Stimulated activated CD8-positive, alpha-beta memory T cell treated with anti-CD3 and anti-CD28 coated beads, Interleukin-4, amount 100 ng/mL, for 4 hours (primary cell): Measurements from ENCODE around the gene SOBP.
"Not testable (repeated sequence)": the region's sequence is repeated elsewhere in the genome, so short reads cannot be mapped to it uniquely, and the experiment has no call there.

Source experiments
- DNase-seq, 2 donors: peaks; one replicate each; pipeline ENCODE4 v3.0.0-alpha.2; 2020; ENCODE audit warnings: low read depth in 2 of 2, low spot score in 1 of 2

Gene SOBP

GRCh38 chr6:107519224-107519623 is 29.3 kb downstream of the SOBP start:
- DNase-seq: not testable (repeated sequence)

- DNase-seq: not testable (repeated sequence)
These were observed 30.8 kb downstream of the SOBP start for GRCh38 chr6:107520706-107521105.

DNA sequence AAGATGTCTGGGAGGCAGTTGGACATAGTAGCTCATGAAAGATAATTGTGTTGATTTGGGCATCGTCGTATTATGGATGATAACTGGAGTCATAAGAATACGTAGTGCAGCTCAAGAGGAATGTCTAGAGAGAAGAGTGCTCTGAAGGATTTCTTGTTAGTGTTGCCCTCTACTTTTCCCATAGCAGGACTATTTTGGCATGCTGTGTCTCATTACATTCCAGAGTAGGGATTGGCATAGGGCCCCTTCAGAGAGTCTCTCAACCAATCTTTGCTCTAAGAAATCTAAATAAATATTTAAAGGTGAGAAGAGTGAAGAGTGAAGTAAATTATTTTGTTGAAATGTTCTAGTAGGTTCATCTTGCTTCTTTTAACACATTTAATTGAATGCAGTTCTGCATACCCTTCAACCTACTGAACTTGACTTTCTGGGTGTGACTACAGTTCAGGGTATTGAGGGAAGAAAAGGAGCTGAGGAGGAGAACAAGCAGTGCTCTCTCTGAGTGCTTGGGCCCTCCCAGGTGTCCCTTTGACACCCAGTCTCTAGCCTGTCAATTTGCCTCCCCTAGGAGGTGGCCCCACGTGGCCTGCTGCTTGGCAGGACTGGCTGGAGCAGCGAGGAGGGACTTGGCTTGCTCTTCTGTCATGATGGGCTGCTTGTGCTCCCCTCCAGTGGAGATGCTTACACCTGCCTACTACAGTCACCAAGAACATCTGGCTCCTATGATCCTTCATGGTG is 33.3 kb downstream of the SOBP start:
- no peak for DNase-seq

DNA sequence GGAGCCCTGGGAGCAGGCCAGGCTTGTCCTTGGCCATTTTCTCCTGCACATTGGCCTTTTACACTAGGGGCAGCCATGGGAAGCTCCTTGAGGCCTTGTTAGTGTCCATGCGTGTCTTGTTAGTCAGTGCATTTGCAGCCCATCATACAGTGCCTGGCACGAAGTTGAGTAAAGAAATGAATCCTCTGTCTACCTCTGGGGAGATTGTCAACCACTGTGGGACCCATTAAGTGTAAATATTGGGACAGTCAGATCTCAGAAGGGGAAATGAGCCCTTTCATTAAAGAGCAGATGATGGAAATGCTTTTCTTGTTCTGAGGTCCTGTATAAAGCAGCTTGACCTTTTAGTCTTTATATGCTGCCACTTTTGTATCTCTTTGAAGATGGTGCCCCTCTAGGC is 33.9 kb downstream of the SOBP start:
- DNase-seq: no peak

DNA sequence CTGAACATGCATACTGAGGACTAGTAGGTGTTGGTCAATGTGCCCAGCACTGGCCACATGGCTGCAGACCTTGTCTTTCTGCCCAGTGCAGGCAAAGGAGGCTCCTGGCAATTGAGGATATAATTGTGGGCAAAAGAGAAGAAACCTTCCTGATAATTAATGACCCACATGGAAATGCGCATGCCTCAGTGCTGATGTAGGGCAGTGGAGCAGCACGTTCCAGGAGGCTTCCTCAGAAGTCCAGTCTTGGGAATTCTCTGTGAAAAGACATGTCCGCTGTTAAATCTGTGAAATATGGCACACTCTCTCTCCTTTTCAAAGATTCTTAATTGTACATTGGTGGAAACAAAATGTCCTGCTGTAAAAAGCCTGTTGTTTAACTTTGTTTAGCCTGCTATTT is 34.7 kb downstream of the SOBP start:
- DNase-seq: no peak

DNA sequence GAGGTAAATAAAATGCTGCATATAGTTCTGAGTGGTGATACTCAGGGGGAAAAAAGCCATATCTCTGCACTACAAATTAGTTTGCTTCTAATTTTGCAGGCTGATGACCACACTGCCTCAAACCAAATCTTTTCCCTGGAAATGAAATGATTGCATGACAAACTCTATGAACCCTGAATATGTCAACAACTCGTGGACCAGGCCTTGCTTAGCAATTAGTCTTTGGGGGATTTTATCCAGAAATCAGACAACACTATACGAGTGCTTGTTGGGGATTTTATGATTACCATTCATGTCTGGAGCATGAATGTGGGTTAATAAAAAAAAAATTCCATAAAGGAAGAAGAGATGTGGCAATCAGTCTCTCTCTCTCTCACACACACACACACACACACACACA is 42.0 kb downstream of the SOBP start:
- no peak for DNase-seq

DNA sequence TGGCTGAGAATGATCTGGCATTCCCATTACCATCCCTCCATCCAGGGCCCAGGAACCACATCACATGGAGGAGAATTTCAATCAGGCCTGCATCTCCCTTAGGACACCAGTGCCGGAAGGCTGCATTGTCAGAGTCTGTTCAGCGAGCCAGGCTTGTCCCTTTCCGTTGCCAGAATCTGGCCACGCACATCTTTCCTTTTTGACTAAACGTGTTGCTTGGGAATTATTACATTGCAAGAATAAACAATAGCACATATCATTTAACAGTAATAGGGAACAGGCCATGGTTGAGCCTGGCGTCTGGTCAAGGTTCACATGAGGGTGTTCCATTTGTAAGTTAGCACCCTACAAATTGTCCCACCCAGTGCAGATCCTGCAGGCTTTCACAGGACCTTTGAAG is 42.8 kb downstream of the SOBP start:
- DNase-seq: no peak

- DNase-seq: no peak
These were observed 43.6 kb downstream of the SOBP start for GRCh38 chr6:107533415-107534059.

DNA sequence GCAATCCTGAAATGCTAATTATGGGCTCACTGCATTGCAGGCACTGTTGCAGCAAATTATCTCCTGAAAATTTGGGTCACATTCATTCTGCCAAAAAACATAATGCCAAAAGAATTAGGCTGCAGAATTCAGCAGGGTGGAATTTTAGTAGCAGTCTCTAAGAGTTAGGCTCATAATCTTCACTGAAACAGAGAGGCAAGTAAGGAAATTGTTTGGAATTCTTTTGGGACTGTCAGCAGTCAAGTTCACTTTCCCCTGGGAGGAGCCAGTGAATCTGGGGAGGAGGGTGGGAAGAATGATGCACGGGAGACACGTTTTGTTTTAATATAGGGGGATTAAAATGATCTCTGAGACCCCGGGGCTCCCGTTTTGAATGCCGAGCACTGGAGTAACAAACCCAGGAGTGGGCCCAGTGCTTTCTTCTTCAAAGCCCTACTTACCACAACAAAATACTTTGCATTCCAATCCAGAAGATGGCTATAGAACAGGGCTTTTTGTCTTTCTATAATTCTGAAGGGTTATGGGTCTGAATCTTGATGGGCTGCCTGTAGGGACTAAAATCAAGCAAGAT is 44.7 kb downstream of the SOBP start:
- DNase-seq: no peak

DNA sequence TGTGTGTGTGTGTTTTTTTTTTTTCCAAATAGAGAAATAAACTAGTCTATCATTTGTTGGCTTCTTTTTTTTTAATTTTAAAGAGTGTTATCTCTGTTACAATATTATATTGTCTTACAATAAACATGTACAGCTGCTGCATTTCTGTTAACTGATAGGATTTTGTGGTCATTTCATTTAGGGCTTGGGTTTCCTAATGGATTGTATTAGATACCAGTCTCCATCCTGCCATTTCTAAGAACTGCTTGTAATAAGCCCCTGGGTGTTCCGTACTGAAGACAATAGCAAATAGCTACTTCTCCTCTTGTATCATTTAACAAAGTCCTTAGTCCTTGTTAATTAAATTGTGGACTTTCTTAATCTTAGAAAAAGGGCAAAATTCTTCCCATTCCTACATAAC is 45.7 kb downstream of the SOBP start:
- DNase-seq: no peak

GRCh38 chr6:107536180-107536961 is 46.5 kb downstream of the SOBP start:
- no peak for DNase-seq

DNA sequence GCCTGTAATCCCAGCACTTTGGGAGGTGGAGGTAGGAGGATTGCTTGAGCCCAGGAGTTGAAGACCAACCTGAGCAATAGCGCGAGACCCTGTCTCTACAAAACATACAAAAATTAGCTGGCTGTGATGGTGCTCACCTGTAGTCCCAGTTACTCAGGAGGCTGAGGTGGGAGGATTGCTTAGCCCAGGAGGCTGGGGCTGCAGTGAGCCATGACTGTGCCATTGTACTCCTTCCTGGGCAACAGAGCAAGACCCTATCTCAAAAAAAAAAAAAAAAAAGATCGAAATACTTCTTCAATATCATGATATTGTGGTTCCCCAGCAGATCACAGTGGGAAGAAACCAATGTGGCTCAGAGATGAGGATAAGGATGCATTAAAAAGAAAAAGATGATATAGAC is 47.6 kb downstream of the SOBP start:
- DNase-seq: no peak

- DNase-seq: no peak
These were observed 49.0 kb downstream of the SOBP start for GRCh38 chr6:107538856-107539387.

DNA sequence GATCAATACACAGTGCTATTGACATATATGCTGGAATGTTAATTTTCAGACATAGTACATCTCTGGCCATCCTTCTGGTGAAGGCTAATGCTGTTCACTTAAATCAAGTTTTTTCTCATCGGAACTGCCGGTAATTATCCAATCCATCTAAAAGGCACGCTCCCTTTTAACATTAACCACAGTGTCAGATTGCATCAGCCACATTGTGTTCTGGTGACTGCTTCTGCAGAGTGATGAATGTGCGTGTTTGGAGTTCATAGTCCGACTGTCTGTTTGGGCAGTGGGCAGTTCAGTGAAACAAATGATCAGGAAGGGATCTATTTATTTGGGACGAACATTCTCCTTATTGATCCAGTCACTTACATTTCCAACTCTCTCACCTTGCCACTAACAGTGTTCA is 49.5 kb downstream of the SOBP start:
- no peak for DNase-seq

GRCh38 chr6:107539849-107540464 is 50.0 kb downstream of the SOBP start:
- no peak for DNase-seq

- DNase-seq: no peak
These were observed 50.5 kb downstream of the SOBP start for GRCh38 chr6:107540465-107540857.

DNA sequence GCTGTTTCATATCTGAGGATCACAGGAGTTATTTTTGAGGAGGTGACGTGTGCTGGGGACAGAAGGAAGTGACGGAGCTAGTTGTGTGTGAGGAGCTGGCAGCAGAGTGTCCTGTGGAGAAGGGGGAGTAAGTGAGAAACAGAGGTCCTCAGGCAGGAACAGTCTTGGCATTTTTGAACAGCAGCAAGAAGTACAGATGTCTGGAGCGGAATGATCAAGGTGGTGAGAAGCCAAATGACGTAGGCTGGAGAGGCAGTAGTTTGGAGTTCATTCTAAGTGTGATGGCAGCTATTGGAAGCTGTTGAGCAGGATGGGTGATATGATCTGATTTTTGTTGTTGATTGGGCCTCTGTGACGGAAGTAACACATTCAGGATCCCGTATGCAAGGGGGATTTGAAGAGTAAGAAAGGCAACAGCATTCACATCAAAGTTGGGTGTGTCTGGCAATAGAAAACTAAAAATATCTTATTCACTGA is 52.3 kb downstream of the SOBP start:
- no peak for DNase-seq

- DNase-seq: no peak
These were observed 53.2 kb downstream of the SOBP start for GRCh38 chr6:107543088-107543487.

DNA sequence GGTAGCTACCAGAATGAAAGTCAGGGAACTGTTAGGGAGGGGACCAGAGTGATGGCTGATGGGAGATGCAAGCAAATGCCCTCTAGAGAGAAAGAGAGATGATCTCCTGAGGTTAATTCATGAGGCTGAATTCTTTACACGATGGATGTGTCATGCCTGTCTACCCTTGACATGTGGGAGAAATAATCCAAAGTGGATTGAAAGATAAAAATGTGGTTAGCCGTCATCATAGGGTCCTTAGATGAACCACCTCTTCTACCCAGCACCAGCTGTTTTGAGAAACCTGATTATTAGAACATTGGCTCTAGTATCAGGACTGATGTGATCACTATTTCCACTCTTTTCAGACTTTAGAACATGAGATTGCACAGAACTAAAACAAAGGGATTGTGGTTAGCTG is 53.6 kb downstream of the SOBP start:
- no peak for DNase-seq

DNA sequence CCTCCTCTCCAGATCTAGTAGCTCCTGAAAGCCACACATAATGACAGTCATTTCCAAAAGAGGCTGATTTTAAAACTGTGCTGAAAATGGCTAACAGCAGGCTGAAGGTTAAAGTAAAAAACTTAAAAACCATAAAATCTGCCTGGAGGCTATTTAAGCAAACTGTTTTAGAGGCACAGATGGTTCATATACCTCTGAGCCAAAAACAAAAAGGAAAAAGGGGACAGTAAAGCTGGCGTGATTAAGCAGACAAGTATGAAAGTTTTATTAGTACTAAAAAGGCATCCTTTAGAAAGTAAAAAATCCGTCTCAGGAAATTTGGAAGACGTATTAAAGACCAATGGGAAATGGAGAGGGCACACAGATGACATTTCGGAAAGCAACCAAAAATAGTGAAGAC is 55.8 kb downstream of the SOBP start:
- no peak for DNase-seq
